ENCODE measurements around the gene DAZL.

DNA sequence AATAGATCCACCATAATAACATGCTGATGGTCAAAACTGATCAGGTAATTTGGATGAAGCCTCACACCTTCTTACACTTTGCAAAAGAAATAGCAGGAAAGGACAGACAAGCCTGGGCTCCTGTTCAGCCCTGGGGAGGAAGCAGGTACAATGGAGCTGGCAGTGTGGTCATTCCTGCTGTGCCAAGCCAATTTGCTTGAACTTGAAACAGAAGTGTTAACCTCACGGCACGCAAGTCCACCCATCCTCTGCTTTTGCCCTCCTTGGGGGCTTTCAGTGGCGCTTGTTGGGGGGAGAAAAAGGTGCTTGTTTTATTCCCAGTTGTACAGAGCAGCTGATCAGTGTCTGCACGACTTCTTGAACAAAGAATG, 54.9 kb downstream of the DAZL start:
- TF ChIP-seq, protein P1, sequence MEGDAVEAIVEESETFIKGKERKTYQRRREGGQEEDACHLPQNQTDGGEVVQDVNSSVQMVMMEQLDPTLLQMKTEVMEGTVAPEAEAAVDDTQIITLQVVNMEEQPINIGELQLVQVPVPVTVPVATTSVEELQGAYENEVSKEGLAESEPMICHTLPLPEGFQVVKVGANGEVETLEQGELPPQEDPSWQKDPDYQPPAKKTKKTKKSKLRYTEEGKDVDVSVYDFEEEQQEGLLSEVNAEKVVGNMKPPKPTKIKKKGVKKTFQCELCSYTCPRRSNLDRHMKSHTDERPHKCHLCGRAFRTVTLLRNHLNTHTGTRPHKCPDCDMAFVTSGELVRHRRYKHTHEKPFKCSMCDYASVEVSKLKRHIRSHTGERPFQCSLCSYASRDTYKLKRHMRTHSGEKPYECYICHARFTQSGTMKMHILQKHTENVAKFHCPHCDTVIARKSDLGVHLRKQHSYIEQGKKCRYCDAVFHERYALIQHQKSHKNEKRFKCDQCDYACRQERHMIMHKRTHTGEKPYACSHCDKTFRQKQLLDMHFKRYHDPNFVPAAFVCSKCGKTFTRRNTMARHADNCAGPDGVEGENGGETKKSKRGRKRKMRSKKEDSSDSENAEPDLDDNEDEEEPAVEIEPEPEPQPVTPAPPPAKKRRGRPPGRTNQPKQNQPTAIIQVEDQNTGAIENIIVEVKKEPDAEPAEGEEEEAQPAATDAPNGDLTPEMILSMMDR (IDR thresholded peaks at IDR 0.05; ENCODE audit: low read depth, low read length, poor library complexity, severe bottlenecking) = no peak
- TF ChIP-seq EZH2phosphoT487 (IDR thresholded peaks at IDR 0.05; ENCODE audit: borderline replicate concordance, low read length) = no peak
